Spleen (tissue), 7 donors: ENCODE data around the gene SLC9C1.

Experiments
- CTCF ChIP-seq, 11 experiments: fragments of 200-600 bp in 7 of 11; fragments of 450-650 bp in 4 of 11; sonication (generic) in 4 of 11; IDR thresholded peaks in 8 of 11; conservative IDR thresholded peaks in 3 of 11; 1 replicate in 7 of 11; 2 replicates in 4 of 11; pipeline versions ENCODE4 v1.4.0 to v1.8.0; 2016 to 2021; ENCODE audit warnings: antibody characterized with exemption in 11 of 11, inconsistent platforms in 4 of 11, mild to moderate bottlenecking in 1 of 11
- POLR2A ChIP-seq, 3 donors: fragments of 450-650 bp; IDR thresholded peaks; one replicate each; pipeline ENCODE4 v1.5.1; 2017; ENCODE audit warnings: antibody characterized with exemption in 3 of 3, mild to moderate bottlenecking in 1 of 3
- POLR2AphosphoS5 ChIP-seq, 3 donors: sonication (generic); formaldehyde crosslinking; IDR thresholded peaks; one replicate each; pipeline ENCODE4 v1.5.1; 2017; ENCODE audit warnings: antibody characterized with exemption in 3 of 3
- donor health status: DM: no; HTN: no; CAD: no; lungs with moderate emphysema.
- donor health status: DM: no; HTN: no; CAD: no.
- donor health status: DM: no; HTN: no; CAD: no.

GRCh38 chr3:112339134-112339533 is 45.1 kb upstream of the SLC9C1 start:
- TF ChIP-seq CTCF (IDR thresholded peaks at IDR 0.05 in 8 of 11, conservative IDR thresholded peaks at IDR 0.05 in 3 of 11) (no peak), POLR2A (IDR thresholded peaks at IDR 0.05) (no peak), POLR2AphosphoS5 (IDR thresholded peaks at IDR 0.05) (no peak)
